LNCaP clone FGC (cell line): ENCODE results near the gene ASS1.
A peak's percentile ranks its signal among the peaks of the same experiment; 100 is the strongest.

Source experiments
- DNase-seq: peaks from one replicate; pipeline ENCODE4 v3.0.0-alpha.2; 2011; ENCODE audit warnings: low read depth
- H3K4me3 ChIP-seq: 2 replicates; pipeline ENCODE4 v1.5.1; 2011; ENCODE audit warnings: mild to moderate bottlenecking, low read depth, low read length, control low read depth
- TF ChIP-seq, protein P1 (sequence below): IDR thresholded peaks from 2 replicates; pipeline ENCODE4 v1.5.1; 2012; ENCODE audit warnings: mild to moderate bottlenecking; ENCODE audit not compliant: control insufficient read depth, insufficient read depth; ENCODE audit errors: extremely low read depth

ASS1 gene

GRCh38 chr9:130429381-130429780 lies 15.4 kb upstream of the ASS1 start:
- no peak overlapping the region for H3K4me3 ChIP-seq
- no peak for DNase-seq
- TF ChIP-seq, protein P1, sequence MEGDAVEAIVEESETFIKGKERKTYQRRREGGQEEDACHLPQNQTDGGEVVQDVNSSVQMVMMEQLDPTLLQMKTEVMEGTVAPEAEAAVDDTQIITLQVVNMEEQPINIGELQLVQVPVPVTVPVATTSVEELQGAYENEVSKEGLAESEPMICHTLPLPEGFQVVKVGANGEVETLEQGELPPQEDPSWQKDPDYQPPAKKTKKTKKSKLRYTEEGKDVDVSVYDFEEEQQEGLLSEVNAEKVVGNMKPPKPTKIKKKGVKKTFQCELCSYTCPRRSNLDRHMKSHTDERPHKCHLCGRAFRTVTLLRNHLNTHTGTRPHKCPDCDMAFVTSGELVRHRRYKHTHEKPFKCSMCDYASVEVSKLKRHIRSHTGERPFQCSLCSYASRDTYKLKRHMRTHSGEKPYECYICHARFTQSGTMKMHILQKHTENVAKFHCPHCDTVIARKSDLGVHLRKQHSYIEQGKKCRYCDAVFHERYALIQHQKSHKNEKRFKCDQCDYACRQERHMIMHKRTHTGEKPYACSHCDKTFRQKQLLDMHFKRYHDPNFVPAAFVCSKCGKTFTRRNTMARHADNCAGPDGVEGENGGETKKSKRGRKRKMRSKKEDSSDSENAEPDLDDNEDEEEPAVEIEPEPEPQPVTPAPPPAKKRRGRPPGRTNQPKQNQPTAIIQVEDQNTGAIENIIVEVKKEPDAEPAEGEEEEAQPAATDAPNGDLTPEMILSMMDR, result no peak

DNA sequence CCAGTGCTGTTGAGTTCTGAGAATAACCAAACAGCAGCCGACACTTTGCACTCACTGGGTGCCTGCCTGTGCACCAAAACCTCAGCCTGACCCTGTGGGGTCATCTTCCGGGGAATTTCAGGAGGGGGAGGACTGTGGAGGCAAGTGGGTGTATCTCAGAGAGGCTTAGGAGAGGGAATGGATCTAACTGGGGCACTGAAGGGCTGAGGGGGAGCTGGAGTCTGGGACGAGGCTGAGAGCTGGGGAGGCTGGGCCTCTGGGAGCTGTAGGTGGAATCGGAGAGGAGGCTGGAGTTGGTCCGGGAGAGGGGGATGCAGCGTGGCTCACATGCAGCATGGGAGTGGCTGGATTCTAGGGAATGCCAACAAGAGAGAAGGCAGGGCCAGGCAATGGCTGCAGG lies 14.9 kb upstream of the ASS1 start:
- DNase-seq, result no peak
- H3K4me3 ChIP-seq, result no peak overlapping the region
- TF ChIP-seq, protein P1, result no peak

DNA sequence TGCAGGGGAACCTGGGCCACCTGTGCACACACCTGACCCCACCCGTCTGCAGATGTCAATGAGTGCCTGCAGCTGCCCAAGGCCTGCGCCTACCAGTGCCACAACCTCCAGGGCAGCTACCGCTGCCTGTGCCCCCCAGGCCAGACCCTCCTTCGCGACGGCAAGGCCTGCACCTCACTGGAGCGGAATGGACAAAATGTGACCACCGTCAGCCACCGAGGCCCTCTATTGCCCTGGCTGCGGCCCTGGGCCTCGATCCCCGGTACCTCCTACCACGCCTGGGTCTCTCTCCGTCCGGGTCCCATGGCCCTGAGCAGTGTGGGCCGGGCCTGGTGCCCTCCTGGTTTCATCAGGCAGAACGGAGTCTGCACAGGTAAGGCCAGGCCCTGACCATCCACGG lies 14.5 kb upstream of the ASS1 start:
- TF ChIP-seq, protein P1, result no peak

DNA sequence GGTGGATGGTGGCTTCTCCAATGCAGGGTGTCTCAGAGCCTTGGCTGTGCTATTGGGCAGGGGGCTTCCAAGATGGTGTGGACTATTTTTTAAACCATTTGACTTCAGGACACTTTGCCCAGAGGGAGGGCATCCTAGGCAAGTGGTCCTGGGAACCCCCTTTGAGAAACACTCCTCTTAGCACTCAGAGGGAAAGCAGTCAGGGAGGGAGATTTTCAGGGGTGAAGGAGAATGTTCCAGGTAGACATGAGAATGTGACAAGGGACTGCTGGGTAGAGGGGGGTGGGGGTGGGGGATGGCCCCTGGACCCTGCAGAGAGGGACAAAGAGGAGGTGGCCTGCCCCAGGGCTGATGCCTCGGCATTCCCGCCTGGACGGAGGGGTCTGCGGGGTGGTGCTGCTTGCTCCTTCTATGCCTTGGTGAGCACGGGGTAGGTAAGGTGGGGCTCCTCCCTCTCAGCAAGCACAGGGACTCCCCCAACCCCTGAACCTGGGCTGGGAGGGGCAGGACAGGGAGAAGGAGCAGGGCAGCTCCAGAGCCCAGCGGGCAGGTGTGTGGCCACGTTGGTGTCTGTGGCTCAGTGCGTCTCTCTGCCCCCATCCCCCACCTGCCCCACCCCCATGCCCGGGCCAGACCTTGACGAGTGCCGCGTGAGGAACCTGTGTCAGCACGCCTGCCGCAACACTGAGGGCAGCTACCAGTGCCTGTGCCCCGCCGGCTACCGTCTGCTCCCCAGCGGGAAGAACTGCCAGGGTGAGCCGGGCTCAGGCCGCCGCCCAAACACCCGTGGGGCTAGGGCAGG lies 13.8 kb upstream of the ASS1 start:
- DNase-seq, result no peak
- H3K4me3 ChIP-seq, result no peak overlapping the region
- TF ChIP-seq, protein P1, result no peak

More for the DNA sequence above, 14.5 kb upstream of the ASS1 start:
- no peak overlapping the region for H3K4me3 ChIP-seq
- DNase-seq, result no peak

- no peak overlapping the region for H3K4me3 ChIP-seq
- DNase-seq, result no peak
- TF ChIP-seq, protein P1, result no peak
Observed at GRCh38 chr9:130431536-130432303, 13.0 kb upstream of the ASS1 start.

GRCh38 chr9:130432362-130432761 lies 12.4 kb upstream of the ASS1 start:
- TF ChIP-seq, protein P1, result peak; percentile 23
- DNase-seq, result no peak
- no peak overlapping the region for H3K4me3 ChIP-seq

- TF ChIP-seq, protein P1, result no peak
- no peak overlapping the region for H3K4me3 ChIP-seq
- no peak for DNase-seq
Observed at GRCh38 chr9:130432796-130433167, 12.0 kb upstream of the ASS1 start.
